HEK293T (cell line): ENCODE measurements around the gene MTOR.

Experiments used
- ARNT ChIP-seq: fragments of 450-650 bp; IDR thresholded peaks from 2 replicates; pipeline ENCODE4 v1.6.1; 2017; ENCODE audit warnings: mild to moderate bottlenecking
- BHLHE40 ChIP-seq: fragments of 450-650 bp; IDR thresholded peaks from 2 replicates; pipeline ENCODE4 v1.6.1; 2016; ENCODE audit warnings: mild to moderate bottlenecking, moderate library complexity, borderline replicate concordance
- CTBP1 ChIP-seq: fragments of 450-650 bp; IDR thresholded peaks from 2 replicates; pipeline ENCODE4 v1.6.1; 2016; ENCODE audit warnings: borderline replicate concordance
- ELF4 ChIP-seq: fragments of 450-650 bp; IDR thresholded peaks from 2 replicates; pipeline ENCODE4 v1.6.1; 2017; ENCODE audit warnings: antibody characterized with exemption
- FOXA1 ChIP-seq: fragments of 450-650 bp; IDR thresholded peaks from 2 replicates; pipeline ENCODE4 v1.6.1; 2016; ENCODE audit warnings: mild to moderate bottlenecking
- FOXK2 ChIP-seq: fragments of 450-650 bp; IDR thresholded peaks from 2 replicates; pipeline ENCODE4 v1.6.1; 2016; ENCODE audit warnings: mild to moderate bottlenecking
- HDGF ChIP-seq: fragments of 450-650 bp; IDR thresholded peaks from 2 replicates; pipeline ENCODE4 v1.6.1; 2017; ENCODE audit warnings: antibody characterized with exemption, borderline replicate concordance
- LEF1 ChIP-seq: fragments of 450-650 bp; IDR thresholded peaks from 2 replicates; pipeline ENCODE4 v1.6.1; 2017; ENCODE audit warnings: mild to moderate bottlenecking, borderline replicate concordance
- NFRKB ChIP-seq: fragments of 450-650 bp; IDR thresholded peaks from 2 replicates; pipeline ENCODE4 v1.6.1; 2016; ENCODE audit warnings: mild to moderate bottlenecking, moderate library complexity
- PKNOX1 ChIP-seq: fragments of 450-650 bp; IDR thresholded peaks from 2 replicates; pipeline ENCODE4 v1.6.1; 2016
- SP1 ChIP-seq: fragments of 450-650 bp; IDR thresholded peaks from 2 replicates; pipeline ENCODE4 v1.6.1; 2017
- TARDBP ChIP-seq: fragments of 450-650 bp; IDR thresholded peaks from 2 replicates; pipeline ENCODE4 v1.6.1; 2016
- ZNF384 ChIP-seq: fragments of 450-650 bp; IDR thresholded peaks from 2 replicates; pipeline ENCODE4 v1.6.1; 2016

GRCh38 chr1:11252538-11252937 is 9.8 kb downstream of the MTOR start:
- no peak for TF ChIP-seq NFRKB
- TF ChIP-seq ELF4 = no peak
- no peak for TF ChIP-seq PKNOX1
- no peak for TF ChIP-seq BHLHE40
- TF ChIP-seq ZNF384 = no peak
- TF ChIP-seq CTBP1 = no peak
- no peak for TF ChIP-seq HDGF
- TF ChIP-seq SP1 = no peak
- TF ChIP-seq FOXK2 = no peak
- TF ChIP-seq TARDBP = no peak
- TF ChIP-seq ARNT = no peak
- no peak for TF ChIP-seq LEF1
- no peak for TF ChIP-seq FOXA1
